GM19240 (cell line): ENCODE data around the gene SCN5A.

ENCODE experiments used
- DNase-seq: peaks from one replicate; pipeline ENCODE4 v3.0.0; 2011; ENCODE audit warnings: low spot score; ENCODE audit not compliant: insufficient read length

SCN5A gene

GRCh38 chr3:38623539-38623938 is 25.9 kb downstream of the SCN5A start:
- DNase-seq = no peak

- DNase-seq = no peak
These were observed 27.2 kb downstream of the SCN5A start for GRCh38 chr3:38622336-38622735.

- no peak for DNase-seq
These were observed 29.3 kb downstream of the SCN5A start for GRCh38 chr3:38620236-38620635.

GRCh38 chr3:38618343-38618742 is 31.1 kb downstream of the SCN5A start:
- no peak for DNase-seq

- DNase-seq = no peak
These were observed 31.9 kb downstream of the SCN5A start for GRCh38 chr3:38617586-38617985.

- DNase-seq = no peak
These were observed 32.4 kb downstream of the SCN5A start for GRCh38 chr3:38617137-38617536.

GRCh38 chr3:38616658-38617057 is 32.8 kb downstream of the SCN5A start:
- DNase-seq = no peak

- no peak for DNase-seq
These were observed 33.4 kb downstream of the SCN5A start for GRCh38 chr3:38616111-38616510.

- no peak for DNase-seq
These were observed 34.7 kb downstream of the SCN5A start for GRCh38 chr3:38614651-38615352.

GRCh38 chr3:38614091-38614490 is 35.4 kb downstream of the SCN5A start:
- DNase-seq = no peak

- no peak for DNase-seq
These were observed 36.1 kb downstream of the SCN5A start for GRCh38 chr3:38613426-38613825.

GRCh38 chr3:38611866-38612265 is 37.6 kb downstream of the SCN5A start:
- no peak for DNase-seq

- no peak for DNase-seq
These were observed 38.6 kb downstream of the SCN5A start for GRCh38 chr3:38610934-38611333.

GRCh38 chr3:38610436-38610835 is 39.1 kb downstream of the SCN5A start:
- no peak for DNase-seq

GRCh38 chr3:38609386-38610111 is 39.9 kb downstream of the SCN5A start:
- DNase-seq = no peak

GRCh38 chr3:38608961-38609360 is 40.5 kb downstream of the SCN5A start:
- no peak for DNase-seq

GRCh38 chr3:38608086-38608775 is 41.3 kb downstream of the SCN5A start:
- no peak for DNase-seq

- DNase-seq = no peak
These were observed 42.9 kb downstream of the SCN5A start for GRCh38 chr3:38606561-38606960.

GRCh38 chr3:38605981-38606380 is 43.5 kb downstream of the SCN5A start:
- no peak for DNase-seq

- DNase-seq = no peak
These were observed 45.2 kb downstream of the SCN5A start for GRCh38 chr3:38604246-38604645.

GRCh38 chr3:38603731-38604131 is 45.8 kb downstream of the SCN5A start:
- DNase-seq = no peak

- no peak for DNase-seq
These were observed 46.8 kb downstream of the SCN5A start for GRCh38 chr3:38602576-38603250.
